A204.1 (cell line): ENCODE data around the gene FMNL2.
A peak's percentile ranks its signal among the peaks of the same experiment; 100 is the strongest.

Experiments used
- FAIRE-seq: peaks from 2 replicates; lab custom pipeline; 2012; peaks lifted over from hg19 to GRCh38; lab: Jason Lieb, UNC

FMNL2 gene

DNA sequence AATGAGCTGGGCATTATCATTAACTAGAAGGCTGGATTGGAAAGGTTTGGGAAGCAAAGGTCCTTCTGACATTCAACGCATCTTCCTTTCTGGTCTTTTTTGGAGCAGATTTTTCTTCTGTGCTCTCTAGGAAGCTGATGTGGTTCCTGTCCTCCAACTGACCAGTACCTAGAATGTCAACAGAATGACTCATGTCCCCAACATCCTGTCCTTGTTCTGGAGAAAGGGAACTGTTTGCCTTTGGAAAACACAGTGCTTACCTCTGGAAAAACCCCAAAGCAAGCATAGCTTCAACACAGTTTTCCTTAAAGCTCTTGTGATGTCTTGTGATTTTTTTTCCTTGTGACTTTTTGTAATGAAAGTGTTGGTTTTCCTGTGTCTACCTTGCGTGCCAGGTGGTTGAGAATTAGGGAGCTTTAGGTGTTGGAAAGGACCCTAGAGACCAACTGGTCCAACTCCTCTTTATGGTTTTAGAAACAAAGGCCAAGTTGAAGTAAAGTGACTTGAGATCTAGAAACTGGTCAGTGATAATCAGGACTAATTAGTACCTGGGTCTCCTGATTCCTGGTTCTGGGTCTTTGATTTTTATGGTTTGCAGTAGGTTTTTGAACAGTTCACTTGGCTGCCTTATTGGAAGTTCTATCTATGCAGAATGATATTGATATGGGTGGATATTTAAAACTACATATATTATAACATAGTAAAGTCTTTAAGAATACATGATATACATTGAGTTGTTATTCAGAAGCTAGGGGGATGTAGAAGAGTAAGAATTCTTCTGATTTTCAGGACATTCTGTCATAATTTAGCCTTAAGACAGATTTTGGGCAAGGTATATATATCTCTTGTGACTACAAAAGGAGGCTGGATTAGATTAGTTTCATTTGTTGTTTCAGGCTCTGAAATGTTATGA is 70.5 kb downstream of the FMNL2 start:
- FAIRE-seq, result no peak

DNA sequence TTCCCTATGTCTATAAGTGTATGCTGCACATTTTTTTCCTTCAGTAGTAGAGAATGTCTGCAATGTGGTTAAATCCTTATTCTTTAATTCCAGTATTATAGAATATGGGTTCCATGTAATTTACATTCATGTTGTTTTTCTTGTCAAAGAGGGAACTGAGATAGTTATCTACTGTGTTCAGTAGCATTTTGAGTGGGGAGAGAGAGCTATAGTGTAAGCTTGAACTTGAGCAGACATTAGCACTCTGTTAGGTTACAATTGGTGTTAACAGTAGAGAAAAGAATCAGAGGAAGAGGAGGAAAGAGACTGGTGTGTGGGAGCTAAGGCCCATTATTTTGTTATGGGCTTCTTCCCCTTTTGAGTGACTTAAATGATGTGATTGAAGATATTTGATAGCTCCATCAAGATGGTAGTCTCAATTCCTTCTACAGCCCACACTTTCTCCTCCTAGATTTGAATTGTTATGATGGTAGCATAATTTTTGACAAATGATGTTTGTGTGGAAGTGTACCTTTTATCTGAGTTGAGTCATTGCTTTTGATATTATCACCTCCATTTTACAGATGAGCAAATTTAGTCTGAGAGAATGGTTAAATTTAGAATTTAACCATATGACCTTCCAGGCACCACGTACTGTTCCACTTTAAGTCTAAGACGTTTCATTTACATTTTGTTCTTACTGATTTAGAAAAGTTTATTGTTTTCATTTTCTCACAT is 71.3 kb downstream of the FMNL2 start:
- FAIRE-seq, result no peak

DNA sequence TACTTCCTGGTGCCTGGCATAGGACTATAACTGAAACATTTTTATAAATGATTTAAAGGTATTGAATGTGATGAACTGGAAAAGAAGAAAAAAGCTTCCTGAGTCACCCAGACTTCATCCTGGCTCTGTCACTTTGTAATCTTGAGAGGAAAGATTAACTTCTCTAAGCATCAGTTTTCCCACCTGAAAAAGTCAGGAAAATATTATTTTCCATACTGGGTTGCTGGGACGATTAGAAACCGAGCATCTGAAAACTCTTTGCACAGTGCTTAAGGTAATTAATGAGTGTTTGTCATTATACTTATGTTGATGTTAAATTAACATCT is 71.8 kb downstream of the FMNL2 start:
- no peak for FAIRE-seq

DNA sequence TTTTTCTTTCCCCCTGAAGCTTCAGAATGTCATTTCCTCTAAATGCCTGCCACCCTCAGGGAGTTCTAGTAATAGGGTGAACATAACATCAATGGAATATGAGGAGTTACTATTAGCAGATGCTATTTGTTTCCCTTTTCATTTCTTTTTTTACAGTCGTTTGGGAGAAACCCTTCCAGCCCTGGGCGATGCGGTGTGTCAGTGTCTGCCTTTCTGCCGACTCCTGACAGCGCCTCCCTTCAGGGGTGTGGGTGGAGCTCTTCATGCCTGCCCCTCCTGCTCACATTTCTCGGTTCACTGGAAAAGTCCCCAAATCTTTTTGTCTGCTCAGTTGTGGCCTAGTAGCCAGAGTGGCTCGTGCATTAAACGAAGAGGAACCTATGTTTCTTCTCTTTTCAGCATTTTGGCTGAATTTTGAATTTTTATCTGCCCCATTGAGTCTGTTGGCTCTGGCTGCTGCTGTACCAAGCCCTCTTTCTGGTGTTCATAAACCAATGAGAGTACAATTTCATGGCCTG is 72.3 kb downstream of the FMNL2 start:
- FAIRE-seq, result peak; percentile 6

DNA sequence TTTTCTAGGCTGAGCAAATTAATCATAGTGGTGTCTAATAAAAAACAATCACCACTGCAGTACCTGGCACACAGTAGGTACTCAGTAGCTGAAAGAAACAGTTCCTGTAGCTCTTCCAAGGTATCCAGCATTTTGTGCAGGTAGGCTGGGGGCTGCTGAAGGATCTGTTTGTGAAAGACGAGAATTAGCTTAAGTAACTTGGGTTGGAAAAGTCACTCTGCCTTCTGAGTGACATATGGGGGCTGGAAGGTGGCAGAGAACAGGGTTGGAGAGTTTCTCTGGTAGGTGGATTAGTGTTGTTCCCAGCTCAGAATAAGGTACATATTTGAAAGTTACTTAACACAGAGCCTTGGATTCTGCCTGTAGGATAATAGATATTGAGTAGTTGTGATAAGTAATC is 72.8 kb downstream of the FMNL2 start:
- FAIRE-seq, result no peak

DNA sequence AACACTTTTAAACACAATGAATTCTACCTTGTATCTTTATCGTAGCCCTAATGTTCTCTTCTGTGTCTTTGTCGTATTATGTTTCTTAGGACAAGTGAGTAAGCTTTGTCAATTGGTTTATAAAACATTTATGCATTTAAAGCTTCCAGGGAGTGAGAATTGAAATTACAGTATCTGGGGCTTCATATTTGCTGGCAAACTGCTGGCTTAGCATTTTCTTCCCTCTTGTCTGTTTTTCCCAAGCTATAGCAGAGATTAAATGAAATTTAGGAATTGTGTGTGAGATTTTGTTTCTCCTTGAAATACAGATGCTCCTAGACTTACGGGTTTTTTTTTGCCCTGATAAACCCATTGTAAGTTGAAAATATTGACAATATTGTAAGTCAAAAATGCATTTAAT is 73.3 kb downstream of the FMNL2 start:
- no peak for FAIRE-seq

DNA sequence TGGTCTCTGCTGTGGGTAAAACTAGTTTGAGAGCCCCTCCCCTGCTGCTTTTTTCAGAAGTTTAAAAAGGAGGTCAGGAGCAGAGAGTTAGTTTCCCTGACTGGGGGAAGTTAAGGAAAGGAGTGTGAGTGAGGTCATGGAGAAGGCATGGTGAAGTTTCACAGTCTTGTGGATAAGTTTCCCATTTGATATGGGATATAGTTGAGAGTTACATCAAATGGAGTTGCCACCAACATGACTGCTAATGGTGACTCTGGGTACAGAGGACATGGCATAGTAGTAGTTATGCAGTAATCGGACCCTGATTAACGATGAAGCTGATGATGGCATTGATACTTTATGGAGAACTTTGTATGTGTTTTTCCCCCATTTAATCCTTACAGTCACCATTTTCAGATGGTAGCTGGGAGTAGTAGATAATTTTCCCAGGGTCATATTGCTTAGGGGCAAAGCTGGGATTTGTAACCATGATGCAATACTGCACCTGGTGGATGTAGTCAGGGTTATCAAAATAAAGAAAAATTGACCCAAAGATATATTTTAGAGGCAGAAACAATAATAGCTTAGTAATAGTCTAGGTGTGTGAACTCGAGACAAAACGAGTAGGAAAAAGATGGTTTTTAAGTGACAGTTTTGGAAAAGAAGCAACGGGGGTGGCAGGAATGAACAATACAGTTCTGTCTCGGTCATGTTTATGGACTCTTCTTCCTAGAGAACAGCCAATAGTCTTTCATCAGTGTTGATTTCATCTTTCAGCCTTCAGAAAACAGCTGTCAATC is 74.6 kb downstream of the FMNL2 start:
- no peak for FAIRE-seq

DNA sequence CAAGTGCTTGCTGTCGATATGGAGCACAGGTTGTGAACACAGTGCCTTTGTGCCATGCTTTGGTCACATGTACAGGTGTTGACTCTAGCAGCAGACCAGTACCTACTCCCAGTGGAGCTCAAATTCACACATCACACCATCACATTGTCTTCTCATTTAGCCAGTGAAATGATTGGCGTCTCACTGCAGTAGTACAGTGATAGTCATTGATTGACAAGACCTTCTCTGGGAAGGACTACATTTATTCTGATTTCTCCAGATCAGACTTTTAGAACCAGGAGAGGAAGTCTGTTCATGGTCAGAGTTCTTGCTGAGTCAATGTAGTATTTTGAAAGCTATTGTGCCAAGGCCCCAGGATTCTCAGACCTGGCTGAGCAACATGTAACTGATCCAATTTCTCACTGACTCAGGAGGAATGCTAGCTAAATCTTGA is 75.2 kb downstream of the FMNL2 start:
- no peak for FAIRE-seq

DNA sequence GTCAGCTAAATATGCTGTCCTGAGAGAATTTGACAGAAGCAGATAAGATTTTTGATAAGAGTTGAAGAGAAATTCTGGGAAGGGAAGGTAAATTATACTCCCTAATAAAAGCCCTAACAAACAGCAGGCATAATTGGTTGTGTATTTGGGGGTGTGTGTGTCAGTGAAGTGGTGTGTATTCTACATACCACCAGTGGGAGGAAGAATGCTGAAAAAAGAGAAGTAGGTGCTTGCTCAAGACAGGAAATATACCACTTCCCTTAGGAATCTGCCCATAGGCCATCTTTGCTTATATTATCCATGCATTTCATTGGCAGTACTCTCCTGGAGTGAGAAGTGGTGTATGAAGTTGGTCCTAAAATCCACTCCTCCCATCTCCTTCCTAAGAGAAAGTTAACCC is 76.2 kb downstream of the FMNL2 start:
- FAIRE-seq, result no peak

DNA sequence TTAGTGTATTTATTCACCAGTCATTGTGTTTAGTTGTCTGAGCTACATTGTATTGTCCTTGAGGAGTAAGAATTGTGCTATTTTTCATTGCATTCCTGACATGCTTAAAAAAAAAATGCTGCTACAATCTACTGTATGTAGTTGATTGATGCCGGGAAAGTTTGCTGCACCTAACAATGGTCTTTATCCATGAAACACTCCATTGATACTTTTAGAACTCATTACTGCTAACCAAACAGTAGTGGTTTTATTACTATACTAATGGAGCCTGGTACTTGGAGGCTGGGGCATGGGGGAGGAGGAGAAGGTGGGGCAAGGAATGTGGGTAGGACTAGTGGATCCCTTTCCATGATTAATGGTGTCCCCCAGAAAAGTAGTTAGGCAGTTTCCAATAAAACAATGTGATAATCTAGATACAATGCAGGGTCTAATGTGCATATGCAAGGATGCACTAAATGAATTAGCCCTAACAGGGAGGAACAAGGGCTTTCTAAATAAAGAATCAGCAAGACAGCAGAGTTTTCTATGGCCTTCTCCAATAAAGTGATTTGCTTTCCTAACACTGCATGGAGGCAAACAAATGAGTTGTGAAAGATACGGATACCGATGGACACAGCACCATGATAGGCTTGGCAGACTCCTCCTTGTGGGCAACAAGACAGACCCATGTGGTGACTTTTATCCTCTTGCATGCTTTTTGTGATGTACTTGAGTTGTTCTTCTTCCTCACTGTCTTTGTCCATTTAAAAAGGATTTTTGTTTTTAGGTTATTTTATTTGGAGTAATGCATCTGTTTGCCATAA is 78.5 kb downstream of the FMNL2 start:
- no peak for FAIRE-seq

DNA sequence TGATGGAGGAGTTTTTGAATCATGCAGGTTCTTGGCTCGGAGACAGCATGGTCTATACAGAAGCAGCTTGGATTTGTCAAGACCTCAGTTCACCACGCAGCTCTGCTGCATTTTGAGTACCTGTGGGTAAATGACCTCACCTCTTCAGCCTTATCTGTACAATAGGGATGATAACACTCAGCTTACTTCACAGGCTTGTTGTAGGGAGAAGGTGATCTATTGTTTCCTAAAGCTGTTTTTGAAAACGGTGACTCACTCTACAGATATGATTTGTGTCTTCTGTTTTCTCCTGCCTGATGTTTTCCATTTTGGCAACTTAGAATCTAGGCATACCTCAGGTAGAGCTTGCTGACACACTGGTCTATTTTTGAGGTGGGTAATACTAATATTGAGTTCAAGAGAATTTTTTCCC is 80.3 kb downstream of the FMNL2 start:
- FAIRE-seq, result no peak

DNA sequence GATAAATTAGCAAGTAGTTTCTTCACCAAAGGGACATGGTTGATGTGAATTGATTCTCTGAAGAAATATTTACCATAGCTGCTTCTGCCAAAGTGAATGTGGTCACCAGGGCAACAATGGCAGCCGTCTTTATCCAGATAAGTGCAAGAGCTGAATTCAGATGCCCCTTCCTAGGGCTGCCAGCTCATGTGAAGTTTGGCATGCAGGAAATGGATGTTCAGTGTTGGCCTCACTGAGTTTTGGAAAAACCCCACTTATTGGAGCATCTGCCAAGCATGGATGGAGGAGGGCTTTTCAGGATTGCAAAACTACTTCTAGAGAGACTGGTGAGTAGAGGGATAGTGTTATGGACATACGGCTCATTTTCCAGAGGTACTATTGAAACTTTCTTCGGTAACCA is 80.8 kb downstream of the FMNL2 start:
- FAIRE-seq, result no peak

DNA sequence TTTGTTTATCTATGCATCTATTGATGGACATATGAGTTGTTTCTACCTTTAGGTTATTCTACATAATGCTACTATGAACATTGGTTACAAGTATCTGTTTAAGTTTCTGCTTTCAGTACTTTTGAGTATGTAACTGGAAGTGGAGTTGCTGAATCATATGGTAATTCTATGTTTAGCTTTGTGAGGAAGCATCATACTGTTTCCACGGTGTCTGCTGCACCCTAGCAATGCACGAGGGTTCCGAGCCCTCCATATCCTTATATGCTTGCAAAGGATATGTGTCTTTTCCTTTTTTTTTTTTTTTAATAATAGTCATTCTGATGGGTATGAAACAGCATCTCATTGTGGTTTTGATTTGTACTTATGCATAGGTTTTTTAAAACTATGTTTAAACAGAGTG is 83.7 kb downstream of the FMNL2 start:
- no peak for FAIRE-seq

DNA sequence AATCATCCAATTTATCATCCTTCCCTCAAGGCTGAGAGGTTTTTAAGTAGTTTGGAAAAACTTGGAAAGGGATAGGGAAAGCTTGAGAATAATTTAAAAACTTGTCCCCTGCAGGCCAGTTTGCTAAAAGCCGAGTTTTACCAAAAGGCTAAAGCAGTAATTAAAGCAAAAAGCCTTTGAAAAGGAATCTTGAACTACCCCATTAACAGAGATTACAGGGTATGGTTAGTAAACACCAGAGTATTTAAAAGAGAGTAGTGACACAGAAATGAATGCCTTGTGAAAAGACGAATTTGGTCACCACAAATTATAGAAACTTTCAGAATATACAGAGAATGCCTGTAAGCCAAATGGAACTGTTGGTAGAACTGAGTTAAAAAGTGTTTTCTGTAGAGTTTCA is 85.0 kb downstream of the FMNL2 start:
- FAIRE-seq, result no peak

DNA sequence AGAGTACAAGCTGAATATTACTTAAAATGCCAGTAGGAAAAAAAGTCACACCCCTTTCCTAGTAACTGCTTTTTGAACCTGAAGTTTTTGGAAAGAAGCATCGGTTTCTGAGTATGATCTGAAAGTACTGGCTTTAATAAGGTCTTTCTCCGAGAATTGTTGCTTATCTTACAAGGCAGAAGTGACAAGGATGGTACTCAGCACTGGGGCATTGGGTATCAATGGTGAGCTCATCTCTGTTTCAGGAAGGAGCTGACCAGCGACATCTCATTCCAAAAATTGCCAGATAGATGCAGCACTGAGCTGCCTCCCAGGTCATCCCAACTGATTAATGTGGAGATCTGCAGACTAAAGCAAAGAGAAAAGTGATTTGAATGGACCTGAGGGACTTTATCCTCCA is 85.4 kb downstream of the FMNL2 start:
- peak; percentile 32 for FAIRE-seq

DNA sequence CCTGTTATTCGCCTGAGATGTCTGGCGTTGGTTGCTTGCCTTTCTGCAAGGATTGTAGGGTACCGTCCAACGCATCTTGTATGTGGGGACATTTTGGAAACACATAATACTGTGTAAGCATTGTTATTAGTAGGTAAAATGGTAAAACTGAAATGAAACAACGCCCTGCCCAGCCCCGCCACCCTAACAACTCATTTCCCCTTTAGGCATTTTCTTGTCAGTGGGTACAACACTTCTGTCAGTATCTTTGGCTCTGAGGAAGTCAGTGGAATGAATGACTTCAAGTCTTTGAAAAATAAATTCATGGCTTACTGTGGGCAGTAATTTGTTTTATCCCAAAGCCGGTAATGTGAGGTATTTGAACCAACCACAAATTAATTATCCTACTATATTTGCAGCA is 86.0 kb downstream of the FMNL2 start:
- no peak for FAIRE-seq

DNA sequence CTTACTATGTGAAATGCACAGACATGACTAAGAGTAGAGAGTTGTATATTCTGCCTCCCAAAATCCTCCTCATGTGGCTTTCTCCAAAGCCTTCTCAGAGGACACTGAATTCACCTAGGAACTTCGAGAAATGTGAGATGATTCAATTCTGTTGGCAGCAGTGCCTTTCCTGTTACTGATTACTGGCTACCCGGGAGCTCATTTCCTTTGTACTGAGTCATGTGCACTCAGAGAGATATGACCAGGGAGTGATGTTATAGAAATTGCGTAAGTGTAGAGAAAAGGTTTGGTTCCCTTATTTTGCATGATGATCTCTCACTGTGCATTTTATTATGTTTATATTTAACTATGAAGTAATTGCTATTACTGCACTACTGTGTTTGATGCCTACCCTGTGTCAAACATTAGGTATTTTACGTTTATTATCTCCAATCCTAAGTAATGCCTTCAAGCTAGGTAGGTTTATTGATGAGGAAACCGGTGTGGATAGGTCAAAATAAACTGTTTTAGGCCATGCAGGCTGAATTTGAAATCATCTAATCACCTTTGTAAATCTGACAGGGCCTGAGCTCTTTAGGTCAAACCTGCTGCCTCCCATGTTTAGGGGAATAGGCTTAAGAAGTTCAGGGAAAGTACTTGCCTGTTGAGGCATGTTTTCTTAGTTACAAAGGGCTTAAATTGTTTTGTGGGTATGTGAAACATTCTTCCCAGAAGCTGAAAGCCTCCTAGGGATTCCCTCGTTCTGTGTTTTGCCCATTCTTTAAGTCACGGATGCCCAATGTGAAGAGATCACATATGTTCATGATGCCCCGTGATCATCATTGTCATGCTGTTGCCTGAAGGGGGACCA is 86.8 kb downstream of the FMNL2 start:
- peak; percentile 98 for FAIRE-seq

DNA sequence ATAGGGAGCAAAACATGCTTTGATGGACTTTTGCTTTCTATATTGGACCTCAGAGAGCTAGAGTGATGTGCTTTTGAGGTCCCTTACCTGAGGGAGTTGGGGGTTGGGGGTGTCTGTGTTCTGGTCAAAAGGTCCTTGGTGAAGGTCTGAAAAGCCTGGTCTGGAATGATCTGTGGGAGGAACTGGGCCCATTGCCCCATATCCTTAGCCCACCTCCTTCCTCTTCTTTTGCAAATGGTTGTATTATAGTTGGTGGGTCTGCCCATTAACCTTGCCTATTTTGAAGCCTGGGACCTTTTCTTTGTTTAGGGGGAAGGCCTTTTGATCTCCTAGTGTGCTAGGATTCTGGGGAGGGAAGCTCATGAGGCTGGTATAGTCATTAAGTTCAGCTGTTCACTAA is 88.7 kb downstream of the FMNL2 start:
- no peak for FAIRE-seq

DNA sequence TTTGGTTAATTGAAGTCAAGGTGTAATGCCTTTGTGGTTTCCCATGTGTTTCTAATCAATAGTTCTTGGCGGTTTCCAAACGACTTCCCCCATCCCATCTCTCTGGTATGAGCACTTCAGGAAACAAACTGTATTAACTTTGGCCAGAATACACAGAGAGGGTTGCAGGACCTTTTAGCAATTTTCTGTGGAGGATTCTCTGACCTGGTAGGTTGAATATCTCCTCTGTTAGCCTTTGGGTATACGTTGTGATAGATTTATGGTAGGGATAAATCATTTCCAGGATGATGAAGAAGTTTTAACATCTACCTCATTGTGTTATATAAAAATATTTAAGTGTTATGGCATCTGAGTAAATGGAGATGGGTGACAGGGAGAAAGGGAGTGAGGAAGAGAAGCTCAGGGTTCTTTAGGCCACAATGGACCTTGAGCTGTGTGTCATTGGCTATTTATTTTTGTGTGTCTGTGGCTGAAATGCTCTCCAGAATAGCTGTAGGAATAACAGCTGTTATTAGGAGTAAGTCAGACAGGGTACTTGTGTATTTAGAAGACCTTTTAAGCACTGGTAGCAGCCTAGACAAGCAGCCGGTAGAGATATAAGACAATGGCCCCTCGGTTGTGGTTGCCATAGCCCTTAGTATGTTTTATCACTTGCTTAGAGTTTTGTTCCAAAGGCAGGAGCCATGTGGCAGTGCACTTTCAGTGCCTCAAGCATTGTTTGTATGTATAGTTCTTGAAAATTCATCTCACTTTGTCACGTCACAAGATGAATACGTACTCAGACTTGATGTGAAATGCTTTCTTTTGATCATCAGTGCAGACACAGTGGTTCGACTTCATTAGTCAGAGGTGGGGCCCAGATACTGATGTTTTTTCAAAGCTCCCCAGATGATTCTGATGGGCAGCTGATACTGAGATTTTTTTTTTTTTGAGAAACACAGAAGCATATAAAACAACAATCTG is 91.1 kb downstream of the FMNL2 start:
- peak; percentile 32 for FAIRE-seq

DNA sequence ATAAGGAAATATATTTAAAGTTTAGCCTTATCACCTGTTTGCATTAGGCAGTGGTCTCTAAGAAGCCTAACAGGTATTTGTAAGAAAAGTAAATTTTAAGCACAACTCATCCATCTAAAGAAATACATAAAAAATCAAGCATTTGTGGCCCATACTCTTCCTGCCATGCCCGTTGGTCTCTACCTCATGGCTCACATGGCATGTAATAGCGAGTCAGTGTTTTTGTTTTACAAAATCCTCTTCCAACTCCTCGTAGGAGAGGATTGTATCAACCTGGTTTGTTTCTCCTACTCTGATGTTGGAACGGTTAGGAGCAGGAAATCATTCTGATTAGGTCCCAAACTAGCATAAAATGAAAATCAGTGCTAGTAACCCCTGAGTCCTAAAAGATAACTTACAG is 91.8 kb downstream of the FMNL2 start:
- FAIRE-seq, result no peak
